ENCODE data around the gene PRDM16.

Gene PRDM16

DNA sequence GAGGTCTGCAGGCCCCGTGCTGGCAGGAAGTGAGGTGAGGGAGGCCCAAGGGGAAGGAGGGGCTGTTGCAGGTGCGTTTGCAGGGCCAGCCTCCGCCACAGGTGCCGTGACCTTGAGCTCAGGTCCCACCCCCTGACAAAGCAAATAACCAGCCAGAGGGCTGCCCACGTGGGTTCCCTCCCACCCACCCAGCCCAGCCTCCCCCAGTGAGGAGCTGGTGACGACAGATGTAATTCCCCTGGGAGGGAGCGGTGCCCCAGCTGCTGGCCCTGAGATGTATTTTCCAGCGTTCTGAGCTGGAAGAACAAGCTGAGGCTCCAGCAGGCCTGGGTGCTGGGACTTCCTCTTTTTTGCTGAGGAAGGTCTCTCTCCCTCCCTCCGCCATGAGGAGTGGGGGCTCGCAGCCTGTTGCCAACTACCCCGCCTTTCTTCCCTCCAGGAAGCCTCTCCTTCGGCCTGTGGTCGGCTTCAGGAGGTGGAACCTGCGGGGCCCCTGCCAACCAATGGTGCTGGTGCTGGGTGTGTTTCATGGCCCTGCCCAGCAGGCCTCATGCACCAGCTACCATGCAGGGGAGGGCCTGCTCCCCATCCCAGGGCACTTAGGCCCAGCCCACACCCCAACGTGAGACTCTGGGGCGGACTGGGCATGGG, 153.2 kb downstream of the PRDM16 start:
- no peak for ATAC-seq
- TF ChIP-seq, protein P1, sequence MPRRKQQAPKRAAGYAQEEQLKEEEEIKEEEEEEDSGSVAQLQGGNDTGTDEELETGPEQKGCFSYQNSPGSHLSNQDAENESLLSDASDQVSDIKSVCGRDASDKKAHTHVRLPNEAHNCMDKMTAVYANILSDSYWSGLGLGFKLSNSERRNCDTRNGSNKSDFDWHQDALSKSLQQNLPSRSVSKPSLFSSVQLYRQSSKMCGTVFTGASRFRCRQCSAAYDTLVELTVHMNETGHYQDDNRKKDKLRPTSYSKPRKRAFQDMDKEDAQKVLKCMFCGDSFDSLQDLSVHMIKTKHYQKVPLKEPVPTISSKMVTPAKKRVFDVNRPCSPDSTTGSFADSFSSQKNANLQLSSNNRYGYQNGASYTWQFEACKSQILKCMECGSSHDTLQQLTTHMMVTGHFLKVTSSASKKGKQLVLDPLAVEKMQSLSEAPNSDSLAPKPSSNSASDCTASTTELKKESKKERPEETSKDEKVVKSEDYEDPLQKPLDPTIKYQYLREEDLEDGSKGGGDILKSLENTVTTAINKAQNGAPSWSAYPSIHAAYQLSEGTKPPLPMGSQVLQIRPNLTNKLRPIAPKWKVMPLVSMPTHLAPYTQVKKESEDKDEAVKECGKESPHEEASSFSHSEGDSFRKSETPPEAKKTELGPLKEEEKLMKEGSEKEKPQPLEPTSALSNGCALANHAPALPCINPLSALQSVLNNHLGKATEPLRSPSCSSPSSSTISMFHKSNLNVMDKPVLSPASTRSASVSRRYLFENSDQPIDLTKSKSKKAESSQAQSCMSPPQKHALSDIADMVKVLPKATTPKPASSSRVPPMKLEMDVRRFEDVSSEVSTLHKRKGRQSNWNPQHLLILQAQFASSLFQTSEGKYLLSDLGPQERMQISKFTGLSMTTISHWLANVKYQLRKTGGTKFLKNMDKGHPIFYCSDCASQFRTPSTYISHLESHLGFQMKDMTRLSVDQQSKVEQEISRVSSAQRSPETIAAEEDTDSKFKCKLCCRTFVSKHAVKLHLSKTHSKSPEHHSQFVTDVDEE (CRISPR knock-in tag; IDR thresholded peaks at IDR 0.05): no peak
- no peak for TF ChIP-seq ISL1 (CRISPR knock-in tag; IDR thresholded peaks at IDR 0.05)
- TF ChIP-seq, protein P2, sequence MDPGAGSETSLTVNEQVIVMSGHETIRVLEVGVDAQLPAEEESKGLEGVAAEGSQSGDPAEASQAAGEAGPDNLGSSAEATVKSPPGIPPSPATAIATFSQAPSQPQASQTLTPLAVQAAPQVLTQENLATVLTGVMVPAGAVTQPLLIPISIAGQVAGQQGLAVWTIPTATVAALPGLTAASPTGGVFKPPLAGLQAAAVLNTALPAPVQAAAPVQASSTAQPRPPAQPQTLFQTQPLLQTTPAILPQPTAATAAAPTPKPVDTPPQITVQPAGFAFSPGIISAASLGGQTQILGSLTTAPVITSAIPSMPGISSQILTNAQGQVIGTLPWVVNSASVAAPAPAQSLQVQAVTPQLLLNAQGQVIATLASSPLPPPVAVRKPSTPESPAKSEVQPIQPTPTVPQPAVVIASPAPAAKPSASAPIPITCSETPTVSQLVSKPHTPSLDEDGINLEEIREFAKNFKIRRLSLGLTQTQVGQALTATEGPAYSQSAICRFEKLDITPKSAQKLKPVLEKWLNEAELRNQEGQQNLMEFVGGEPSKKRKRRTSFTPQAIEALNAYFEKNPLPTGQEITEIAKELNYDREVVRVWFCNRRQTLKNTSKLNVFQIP (CRISPR knock-in tag; IDR thresholded peaks at IDR 0.05; ENCODE audit: borderline replicate concordance, low read depth): no peak
- TF ChIP-seq RARB (CRISPR knock-in tag; IDR thresholded peaks at IDR 0.05): no peak
- no peak for TF ChIP-seq TOX (CRISPR knock-in tag; IDR thresholded peaks at IDR 0.05; ENCODE audit: borderline replicate concordance)
- TF ChIP-seq, protein P3, sequence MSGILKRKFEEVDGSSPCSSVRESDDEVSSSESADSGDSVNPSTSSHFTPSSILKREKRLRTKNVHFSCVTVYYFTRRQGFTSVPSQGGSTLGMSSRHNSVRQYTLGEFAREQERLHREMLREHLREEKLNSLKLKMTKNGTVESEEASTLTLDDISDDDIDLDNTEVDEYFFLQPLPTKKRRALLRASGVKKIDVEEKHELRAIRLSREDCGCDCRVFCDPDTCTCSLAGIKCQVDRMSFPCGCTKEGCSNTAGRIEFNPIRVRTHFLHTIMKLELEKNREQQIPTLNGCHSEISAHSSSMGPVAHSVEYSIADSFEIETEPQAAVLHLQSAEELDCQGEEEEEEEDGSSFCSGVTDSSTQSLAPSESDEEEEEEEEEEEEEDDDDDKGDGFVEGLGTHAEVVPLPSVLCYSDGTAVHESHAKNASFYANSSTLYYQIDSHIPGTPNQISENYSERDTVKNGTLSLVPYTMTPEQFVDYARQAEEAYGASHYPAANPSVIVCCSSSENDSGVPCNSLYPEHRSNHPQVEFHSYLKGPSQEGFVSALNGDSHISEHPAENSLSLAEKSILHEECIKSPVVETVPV (CRISPR knock-in tag; IDR thresholded peaks at IDR 0.05): no peak
- no peak for TF ChIP-seq OSR1 (CRISPR knock-in tag; IDR thresholded peaks at IDR 0.05)
- TF ChIP-seq, protein P4, sequence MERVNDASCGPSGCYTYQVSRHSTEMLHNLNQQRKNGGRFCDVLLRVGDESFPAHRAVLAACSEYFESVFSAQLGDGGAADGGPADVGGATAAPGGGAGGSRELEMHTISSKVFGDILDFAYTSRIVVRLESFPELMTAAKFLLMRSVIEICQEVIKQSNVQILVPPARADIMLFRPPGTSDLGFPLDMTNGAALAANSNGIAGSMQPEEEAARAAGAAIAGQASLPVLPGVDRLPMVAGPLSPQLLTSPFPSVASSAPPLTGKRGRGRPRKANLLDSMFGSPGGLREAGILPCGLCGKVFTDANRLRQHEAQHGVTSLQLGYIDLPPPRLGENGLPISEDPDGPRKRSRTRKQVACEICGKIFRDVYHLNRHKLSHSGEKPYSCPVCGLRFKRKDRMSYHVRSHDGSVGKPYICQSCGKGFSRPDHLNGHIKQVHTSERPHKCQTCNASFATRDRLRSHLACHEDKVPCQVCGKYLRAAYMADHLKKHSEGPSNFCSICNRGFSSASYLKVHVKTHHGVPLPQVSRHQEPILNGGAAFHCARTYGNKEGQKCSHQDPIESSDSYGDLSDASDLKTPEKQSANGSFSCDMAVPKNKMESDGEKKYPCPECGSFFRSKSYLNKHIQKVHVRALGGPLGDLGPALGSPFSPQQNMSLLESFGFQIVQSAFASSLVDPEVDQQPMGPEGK (CRISPR knock-in tag; IDR thresholded peaks at IDR 0.05; ENCODE audit: borderline replicate concordance): no peak
- TF ChIP-seq BACH2 (CRISPR knock-in tag; IDR thresholded peaks at IDR 0.05; ENCODE audit: borderline replicate concordance): no peak
- TF ChIP-seq, protein P5, sequence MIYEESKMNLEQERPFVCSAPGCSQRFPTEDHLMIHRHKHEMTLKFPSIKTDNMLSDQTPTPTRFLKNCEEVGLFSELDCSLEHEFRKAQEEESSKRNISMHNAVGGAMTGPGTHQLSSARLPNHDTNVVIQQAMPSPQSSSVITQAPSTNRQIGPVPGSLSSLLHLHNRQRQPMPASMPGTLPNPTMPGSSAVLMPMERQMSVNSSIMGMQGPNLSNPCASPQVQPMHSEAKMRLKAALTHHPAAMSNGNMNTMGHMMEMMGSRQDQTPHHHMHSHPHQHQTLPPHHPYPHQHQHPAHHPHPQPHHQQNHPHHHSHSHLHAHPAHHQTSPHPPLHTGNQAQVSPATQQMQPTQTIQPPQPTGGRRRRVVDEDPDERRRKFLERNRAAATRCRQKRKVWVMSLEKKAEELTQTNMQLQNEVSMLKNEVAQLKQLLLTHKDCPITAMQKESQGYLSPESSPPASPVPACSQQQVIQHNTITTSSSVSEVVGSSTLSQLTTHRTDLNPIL (CRISPR knock-in tag; IDR thresholded peaks at IDR 0.05; ENCODE audit: low read depth): no peak
- no peak for TF ChIP-seq ARNTL (CRISPR knock-in tag; IDR thresholded peaks at IDR 0.05; ENCODE audit: borderline replicate concordance, low read depth)
- TF ChIP-seq CSDC2 (CRISPR knock-in tag; IDR thresholded peaks at IDR 0.05): no peak

DNA sequence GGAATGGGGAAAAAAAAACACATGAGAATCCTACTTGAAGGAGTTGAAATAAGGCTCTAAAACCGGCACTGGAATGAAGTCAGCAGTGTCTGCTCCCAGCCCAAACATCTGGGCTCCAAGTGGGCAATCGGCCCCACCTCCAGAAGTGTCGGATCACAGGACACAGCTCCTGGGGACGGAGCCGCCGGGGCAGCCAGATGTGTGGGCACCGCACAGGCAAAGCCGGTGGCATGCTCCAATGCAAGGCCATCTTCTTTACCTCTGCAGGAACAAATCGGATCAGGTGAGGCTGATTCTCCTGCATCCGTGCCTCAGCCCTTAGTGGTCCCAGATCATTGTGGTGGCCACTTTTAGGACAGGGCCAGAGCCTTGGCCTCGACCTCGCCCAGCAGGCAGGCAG, 156.7 kb downstream of the PRDM16 start:
- no peak for TF ChIP-seq OSR1 (CRISPR knock-in tag; IDR thresholded peaks at IDR 0.05)
- TF ChIP-seq, protein P4 (CRISPR knock-in tag; IDR thresholded peaks at IDR 0.05; ENCODE audit: borderline replicate concordance): no peak
- no peak for ATAC-seq

DNA sequence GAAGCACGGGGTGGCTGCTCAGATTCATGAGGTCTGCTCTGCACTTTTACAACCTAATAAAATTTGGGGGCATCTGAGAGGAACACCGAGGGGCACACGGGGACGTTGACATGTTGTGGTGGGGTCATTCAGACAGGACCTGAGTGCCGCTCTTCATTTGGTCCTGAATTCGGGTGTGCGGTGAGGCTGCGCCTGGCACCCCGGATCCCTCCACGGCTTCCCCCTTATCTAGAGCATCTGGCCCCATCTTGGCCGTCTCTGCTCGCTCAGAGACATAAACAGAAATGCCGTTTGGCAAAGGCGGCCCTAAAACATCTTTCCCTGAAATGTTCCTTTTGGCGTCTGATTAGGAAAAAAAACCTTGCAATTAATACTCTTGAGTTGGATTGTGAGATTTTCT, 157.2 kb downstream of the PRDM16 start:
- ATAC-seq: no peak
- TF ChIP-seq, protein P3 (CRISPR knock-in tag; IDR thresholded peaks at IDR 0.05): no peak
- no peak for TF ChIP-seq SNAI2 (CRISPR knock-in tag; IDR thresholded peaks at IDR 0.05)
- TF ChIP-seq, protein P4 (CRISPR knock-in tag; IDR thresholded peaks at IDR 0.05; ENCODE audit: borderline replicate concordance): no peak
- TF ChIP-seq PPARA (CRISPR knock-in tag; IDR thresholded peaks at IDR 0.05; ENCODE audit: borderline replicate concordance): no peak
- TF ChIP-seq RARB (CRISPR knock-in tag; IDR thresholded peaks at IDR 0.05): no peak
- no peak for TF ChIP-seq ARNTL (CRISPR knock-in tag; IDR thresholded peaks at IDR 0.05; ENCODE audit: borderline replicate concordance, low read depth)
- TF ChIP-seq GLIS3 (CRISPR knock-in tag; IDR thresholded peaks at IDR 0.05): no peak
- TF ChIP-seq TCF4 (CRISPR knock-in tag; IDR thresholded peaks at IDR 0.05; ENCODE audit: borderline replicate concordance): no peak
- no peak for TF ChIP-seq CSDC2 (CRISPR knock-in tag; IDR thresholded peaks at IDR 0.05)
- TF ChIP-seq ZNF565 (CRISPR knock-in tag; conservative IDR thresholded peaks at IDR 0.05; ENCODE audit: low read depth): no peak
- no peak for TF ChIP-seq ZNF70 (CRISPR knock-in tag; IDR thresholded peaks at IDR 0.05)
- no peak for TF ChIP-seq ISL1 (CRISPR knock-in tag; IDR thresholded peaks at IDR 0.05)
